Measurements from ENCODE around the gene IAH1. TPM values are rescaled to one million over a fixed set of nuclear protein-coding genes. Genes with fewer than 3 reads are reported as not detected.

The IAH1 gene
- total and polyA plus RNA-seq, 2 of the 4 experiments (the other 2 are of a cell fraction): 84.5 to 89.8 TPM

DNA sequence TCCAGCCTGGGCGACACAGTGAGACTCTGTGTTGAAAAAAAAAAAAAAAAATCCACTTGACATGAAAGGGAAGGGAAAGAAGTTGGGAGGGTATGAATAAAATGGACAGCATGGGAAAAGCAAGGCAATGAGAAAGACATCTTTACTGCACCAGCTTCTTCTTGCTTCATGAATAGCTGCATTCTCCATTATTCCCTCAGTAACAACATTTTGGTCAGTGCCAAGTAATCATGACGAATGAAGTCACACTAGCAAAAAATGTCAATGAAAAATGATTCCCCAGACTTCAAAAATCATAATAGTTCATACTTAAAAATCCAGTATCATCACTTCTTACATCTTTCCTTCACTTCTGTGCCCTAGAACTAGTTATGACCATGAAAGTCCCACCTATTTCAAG is 50.9 kb downstream of the IAH1 start:
- Histone ChIP-seq H3K27me3 (ENCODE audit: control insufficient read depth, insufficient read depth, low read length) (no peaks in the 10 kb centered on the region), H4K5ac (ENCODE audit: low read depth, low read length) (no peak overlapping the region), H4K91ac (ENCODE audit: insufficient read depth, low read depth, low read length) (no peak overlapping the region), H3K4ac (ENCODE audit: low read depth, low read length) (no peak overlapping the region), H3K9ac (ENCODE audit: low read depth, low read length) (no peak overlapping the region), H3K14ac (replicated peaks; ENCODE audit: low read depth, low read length) (no peak overlapping the region), H2AK9ac (replicated peaks; ENCODE audit: low read depth, low read length, poor library complexity) (no peak overlapping the region), H3K4me3 (ENCODE audit: insufficient read depth, low read depth, low read length) (no peak overlapping the region), H2AK5ac (ENCODE audit: low read depth, low read length) (no peak overlapping the region), H2BK120ac (ENCODE audit: low read depth, low read length) (no peak overlapping the region), H3K18ac (ENCODE audit: low read depth, low read length) (no peak overlapping the region), H4K20me1 (ENCODE audit: insufficient read depth, low read length) (peaks cover 3% of the 10 kb centered on the region; the same call in 1 of the 2 replicates), H3K79me1 (ENCODE audit: low read depth in 1 of 2, low read length in 2 of 2) (peaks cover 6 to 11% of the 10 kb centered on the region in 2 experiments; a peak in 2 of 4 replicates), H3K9me3 (ENCODE audit: control insufficient read depth, insufficient read depth, low read length) (no peaks in the 10 kb centered on the region), H3K4me2 (ENCODE audit: low read depth, low read length) (no peak overlapping the region), H3K27ac (ENCODE audit: insufficient read depth, low read length) (no peak overlapping the region), H2BK20ac (ENCODE audit: low read depth, low read length) (no peak overlapping the region), H2BK5ac (ENCODE audit: low read depth, low read length, poor library complexity, severe bottlenecking) (no peak overlapping the region), H3K36me3 (ENCODE audit: control insufficient read depth, insufficient read depth, low read length) (peaks cover 25% of the 10 kb centered on the region), H2AFZ (replicated peaks; ENCODE audit: low read length, poor library complexity) (no peak overlapping the region), H3K56ac (ENCODE audit: extremely low read depth, insufficient read depth, low read length) (no peak overlapping the region), H3K9me1 (ENCODE audit: insufficient read depth, low read length) (no peaks in the 10 kb centered on the region), H2BK15ac (ENCODE audit: low read depth, low read length) (no peak overlapping the region), H3K4me1 (ENCODE audit: control insufficient read depth, insufficient read depth, low read length) (no peaks in the 10 kb centered on the region), H4K8ac (ENCODE audit: low read depth in 2 of 2, low read length in 2 of 2) (no peak overlapping the region), H3K23ac (ENCODE audit: low read depth, low read length) (no peak overlapping the region)
- DNase-seq (no peak), ATAC-seq (ENCODE audit: low read depth) (no peak)
- intact Hi-C loops (cut with micrococcal nuclease) (no loop called here), in situ Hi-C loops (cut with MboI; ENCODE audit: low sequenced_read_pairs) (no loop called here), dilution Hi-C loops (cut with HindIII; ENCODE audit: low sequenced_read_pairs, unreplicated experiment) (no loop called here)
- TF ChIP-seq MAFK (IDR thresholded peaks at IDR 0.05; ENCODE audit: low read depth, low read length) (no peak), NFE2L2 (IDR thresholded peaks at IDR 0.05; ENCODE audit: low read depth, low read length) (no peak), MAZ (IDR thresholded peaks at IDR 0.05; ENCODE audit: borderline replicate concordance, low read depth, low read length) (no peak), MXI1 (IDR thresholded peaks at IDR 0.05; ENCODE audit: borderline replicate concordance, low read depth, low read length) (no peak), RCOR1 (IDR thresholded peaks at IDR 0.05; ENCODE audit: insufficient replicate concordance, low read length) (no peak), CEBPB (IDR thresholded peaks at IDR 0.05; ENCODE audit: low read depth, low read length) (no peak), FOS (IDR thresholded peaks at IDR 0.05; ENCODE audit: low read depth, low read length) (no peak), BHLHE40 (IDR thresholded peaks at IDR 0.05; ENCODE audit: low read depth, low read length) (no peak), CHD1 (IDR thresholded peaks at IDR 0.05; ENCODE audit: low read depth, low read length) (no peak), RFX5 (IDR thresholded peaks at IDR 0.05; ENCODE audit: low read depth, low read length) (no peak), POLR2A (IDR thresholded peaks at IDR 0.05; ENCODE audit: low read depth, low read length) (no peak), RAD21 (IDR thresholded peaks at IDR 0.05; ENCODE audit: low read length) (no peak), SMC3 (IDR thresholded peaks at IDR 0.05; ENCODE audit: low read depth, low read length) (no peak)
- TF ChIP-seq, protein P1, sequence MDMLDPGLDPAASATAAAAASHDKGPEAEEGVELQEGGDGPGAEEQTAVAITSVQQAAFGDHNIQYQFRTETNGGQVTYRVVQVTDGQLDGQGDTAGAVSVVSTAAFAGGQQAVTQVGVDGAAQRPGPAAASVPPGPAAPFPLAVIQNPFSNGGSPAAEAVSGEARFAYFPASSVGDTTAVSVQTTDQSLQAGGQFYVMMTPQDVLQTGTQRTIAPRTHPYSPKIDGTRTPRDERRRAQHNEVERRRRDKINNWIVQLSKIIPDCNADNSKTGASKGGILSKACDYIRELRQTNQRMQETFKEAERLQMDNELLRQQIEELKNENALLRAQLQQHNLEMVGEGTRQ (IDR thresholded peaks at IDR 0.05; ENCODE audit: low read depth, low read length): no peak
- TF ChIP-seq, protein P2, sequence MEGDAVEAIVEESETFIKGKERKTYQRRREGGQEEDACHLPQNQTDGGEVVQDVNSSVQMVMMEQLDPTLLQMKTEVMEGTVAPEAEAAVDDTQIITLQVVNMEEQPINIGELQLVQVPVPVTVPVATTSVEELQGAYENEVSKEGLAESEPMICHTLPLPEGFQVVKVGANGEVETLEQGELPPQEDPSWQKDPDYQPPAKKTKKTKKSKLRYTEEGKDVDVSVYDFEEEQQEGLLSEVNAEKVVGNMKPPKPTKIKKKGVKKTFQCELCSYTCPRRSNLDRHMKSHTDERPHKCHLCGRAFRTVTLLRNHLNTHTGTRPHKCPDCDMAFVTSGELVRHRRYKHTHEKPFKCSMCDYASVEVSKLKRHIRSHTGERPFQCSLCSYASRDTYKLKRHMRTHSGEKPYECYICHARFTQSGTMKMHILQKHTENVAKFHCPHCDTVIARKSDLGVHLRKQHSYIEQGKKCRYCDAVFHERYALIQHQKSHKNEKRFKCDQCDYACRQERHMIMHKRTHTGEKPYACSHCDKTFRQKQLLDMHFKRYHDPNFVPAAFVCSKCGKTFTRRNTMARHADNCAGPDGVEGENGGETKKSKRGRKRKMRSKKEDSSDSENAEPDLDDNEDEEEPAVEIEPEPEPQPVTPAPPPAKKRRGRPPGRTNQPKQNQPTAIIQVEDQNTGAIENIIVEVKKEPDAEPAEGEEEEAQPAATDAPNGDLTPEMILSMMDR (conservative IDR thresholded peaks at IDR 0.05; ENCODE audit: low read depth, low read length): no peak
- ChIA-PET CTCF (interaction anchor here (0.6 kb wide), 1 partner anchor 83 kb away, joined by 5 read pairs; no protein-coding TSS in a partner anchor), POLR2A (ENCODE audit: unreplicated experiment) (interaction anchor here (0.5 kb wide), 1 partner anchor 10 kb away, joined by 3 read pairs; no protein-coding TSS in a partner anchor)
- no TSS peak for BruUV-seq (replicated peaks)
- 80% methylated on average over 1 of the region's 2 CpGs; no CpG with 5 or more reads in 1 of the 2 experiments for WGBS, 2 experiments (ENCODE audit: extremely low coverage in 2 of 2, insufficient read length in 1 of 2)

Measured in IMR-90 (cell line).